Astrocyte of the spinal cord (primary cell): ENCODE measurements around the gene DDX53.

ENCODE experiments used
- DNase-seq: peaks from one replicate; pipeline ENCODE4 v3.0.0; 2011; ENCODE audit warnings: low read depth, low spot score
- H3K4me3 ChIP-seq: 2 replicates; pipeline ENCODE4 v1.5.1; 2011; ENCODE audit warnings: low read depth, mild to moderate bottlenecking, low read length, moderate library complexity
- CTCF ChIP-seq: IDR thresholded peaks from 2 replicates; pipeline ENCODE4 v1.5.1; 2012; ENCODE audit warnings: low read depth, mild to moderate bottlenecking, low read length, inconsistent platforms
- in situ Hi-C: cut with HindIII; loops from 2 replicates; pipeline ENCODE4 v1.10.0; 2017; ENCODE audit warnings: low sequenced_read_pairs

DDX53 gene

GRCh38 chrX:23003116-23003515 lies 3.4 kb downstream of the DDX53 start:
- in situ Hi-C loops: no loop called here
- TF ChIP-seq CTCF: no peak
- no peak overlapping the region for H3K4me3 ChIP-seq
- DNase-seq: peak; percentile 34

GRCh38 chrX:23008431-23009099 lies 8.8 kb downstream of the DDX53 start:
- no peak overlapping the region for H3K4me3 ChIP-seq
- TF ChIP-seq CTCF: peak; percentile 43
- in situ Hi-C loops: no loop called here
- DNase-seq: peak; percentile 53

- no peak overlapping the region for H3K4me3 ChIP-seq
- TF ChIP-seq CTCF: no peak
- in situ Hi-C loops: no loop called here
- DNase-seq: no peak
Measured at GRCh38 chrX:23012162-23012561, 12.4 kb downstream of the DDX53 start.

- H3K4me3 ChIP-seq: no peak overlapping the region
- TF ChIP-seq CTCF: no peak
- no peak for DNase-seq
Measured at GRCh38 chrX:23012636-23013035, 12.9 kb downstream of the DDX53 start.

GRCh38 chrX:23013366-23013765 lies 13.6 kb downstream of the DDX53 start:
- no peak overlapping the region for H3K4me3 ChIP-seq
- TF ChIP-seq CTCF: no peak
- in situ Hi-C loops: no loop called here
- DNase-seq: no peak

More at GRCh38 chrX:23012636-23013035, 12.9 kb downstream of the DDX53 start:
- in situ Hi-C loops: no loop called here

GRCh38 chrX:23031600-23031999 lies 31.8 kb downstream of the DDX53 start:
- no peak overlapping the region for H3K4me3 ChIP-seq
- no peak for DNase-seq
- TF ChIP-seq CTCF: no peak
- in situ Hi-C loops: no loop called here
